ENCODE measurements around the gene CCM2.

The CCM2 gene

GRCh38 chr7:45123913-45124710, 124.1 kb downstream of the CCM2 start:
- Histone ChIP-seq H3K27ac (ENCODE audit: insufficient read depth in 1 of 2, low read depth in 1 of 2, low read length in 2 of 2, poor library complexity in 1 of 2, severe bottlenecking in 2 of 2) (no peak overlapping the region), H3K4me3 (ENCODE audit: control insufficient read depth in 1 of 7, extremely low read depth in 1 of 7, insufficient read depth in 4 of 7, low read depth in 2 of 7, low read length in 6 of 7) (no peak overlapping the region), H3K9me3 (ENCODE audit: control extremely low read depth in 1 of 5, control insufficient read depth in 4 of 5, insufficient read depth in 2 of 5, low read depth in 1 of 5, low read length in 4 of 5) (no peaks in the 10 kb centered on the region), H3K36me3 (ENCODE audit: control insufficient read depth in 4 of 4, insufficient read depth in 4 of 4, low read length in 3 of 4) (no peaks in the 10 kb centered on the region), H3K4me1 (ENCODE audit: control extremely low read depth in 1 of 4, control insufficient read depth in 4 of 4, insufficient read depth in 4 of 4, low read length in 3 of 4) (peaks cover 0 to 8% (median 0%) of the 10 kb centered on the region in 4 experiments), H3K27me3 (replicated peaks in 2 of 5; ENCODE audit: control insufficient read depth in 4 of 5, insufficient read depth in 5 of 5, low read length in 4 of 5) (no peaks in the 10 kb centered on the region)
- POLR2A ChIA-PET, result no interaction called here
- WGBS (ENCODE audit: insufficient coverage), result 98% methylated on average over 9 of the region's 12 CpGs
- no peak for DNase-seq
- CTCF ChIA-PET, result interaction anchor here (1.4 to 5.4 kb wide), 3 partner anchors 10 to 151 kb away, joined by 4 to 37 read pairs (median 10); no protein-coding TSS in a partner anchor

DNA sequence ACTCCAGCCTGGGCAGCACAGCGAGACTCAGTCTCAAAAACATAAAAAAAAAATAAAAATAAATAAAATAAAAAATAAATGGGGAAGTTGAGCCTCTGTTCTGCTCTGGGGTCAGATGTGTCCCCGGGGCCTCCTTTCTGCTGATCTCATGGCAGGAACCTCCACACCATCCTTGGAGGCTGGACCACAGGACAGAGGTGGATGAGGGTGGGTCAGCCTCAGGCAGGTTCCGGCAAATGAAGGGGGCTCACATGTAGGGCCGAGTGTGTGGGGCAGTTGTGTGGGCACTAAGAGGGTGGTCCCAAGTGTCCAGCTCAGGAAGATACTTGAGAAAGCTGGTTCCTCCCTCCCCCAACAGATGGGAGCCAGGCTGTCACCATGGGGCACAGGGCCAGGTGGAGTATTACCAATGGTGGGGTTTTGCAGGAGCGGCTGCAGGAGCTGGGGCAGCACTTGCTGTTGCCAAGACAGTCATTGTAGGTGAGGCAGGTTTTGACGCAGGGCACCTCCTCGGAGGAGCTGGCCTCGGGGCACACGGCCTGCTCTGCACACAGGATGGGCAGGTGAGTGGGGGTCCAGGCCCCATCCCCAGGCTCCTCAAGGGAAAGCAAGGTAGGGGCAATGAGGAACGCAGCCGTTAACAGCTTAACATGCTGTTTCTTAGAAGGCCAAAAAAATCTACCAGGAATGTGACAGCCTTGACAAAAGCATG, 125.3 kb downstream of the CCM2 start:
- DNase-seq, result no peak
- CTCF ChIA-PET, result interaction anchor here (1.4 to 5.4 kb wide), 2 partner anchors 11 kb away, joined by 4 to 37 read pairs; no protein-coding TSS in a partner anchor
- WGBS (ENCODE audit: insufficient coverage), result 91% methylated on average over 9 of the region's 11 CpGs
- H3K36me3 ChIP-seq (ENCODE audit: control insufficient read depth in 4 of 4, insufficient read depth in 4 of 4, low read length in 3 of 4), result no peaks in the 10 kb centered on the region
- no peak overlapping the region for H3K27ac ChIP-seq (ENCODE audit: insufficient read depth in 1 of 2, low read depth in 1 of 2, low read length in 2 of 2, poor library complexity in 1 of 2, severe bottlenecking in 2 of 2)
- no peaks in the 10 kb centered on the region for H3K27me3 ChIP-seq (replicated peaks in 2 of 5; ENCODE audit: control insufficient read depth in 4 of 5, insufficient read depth in 5 of 5, low read length in 4 of 5)
- no peaks in the 10 kb centered on the region for H3K9me3 ChIP-seq (ENCODE audit: control extremely low read depth in 1 of 5, control insufficient read depth in 4 of 5, insufficient read depth in 2 of 5, low read depth in 1 of 5, low read length in 4 of 5)
- peaks cover 0 to 8% (median 0%) of the 10 kb centered on the region in 4 experiments for H3K4me1 ChIP-seq (ENCODE audit: control extremely low read depth in 1 of 4, control insufficient read depth in 4 of 4, insufficient read depth in 4 of 4, low read length in 3 of 4)
- no peak overlapping the region for H3K4me3 ChIP-seq (ENCODE audit: control insufficient read depth in 1 of 7, extremely low read depth in 1 of 7, insufficient read depth in 4 of 7, low read depth in 2 of 7, low read length in 6 of 7)
- POLR2A ChIA-PET, result interaction anchor here (0.6 kb wide), 1 partner anchor 643 kb away, joined by 3 read pairs; no protein-coding TSS in a partner anchor

Measured in common myeloid progenitor, CD34-positive (primary cell).